ENCODE data around the gene GLT8D2.

The GLT8D2 gene

GRCh38 chr12:103944964-103945363 is 105.0 kb downstream of the GLT8D2 start:
- no peak for DNase-seq
